HG02763 (cell line): Measurements from ENCODE around the gene RBP3.

Experiments used
- ATAC-seq: cut with Tn5 transposase; IDR thresholded peaks from one replicate; pipeline ENCODE4 v1.9.1; 2021; ENCODE audit warnings: mild to moderate bottlenecking, moderate library complexity; ENCODE audit not compliant: unreplicated experiment

RBP3 gene

GRCh38 chr10:47317251-47317650, 30.9 kb upstream of the RBP3 start:
- ATAC-seq: no peak

DNA sequence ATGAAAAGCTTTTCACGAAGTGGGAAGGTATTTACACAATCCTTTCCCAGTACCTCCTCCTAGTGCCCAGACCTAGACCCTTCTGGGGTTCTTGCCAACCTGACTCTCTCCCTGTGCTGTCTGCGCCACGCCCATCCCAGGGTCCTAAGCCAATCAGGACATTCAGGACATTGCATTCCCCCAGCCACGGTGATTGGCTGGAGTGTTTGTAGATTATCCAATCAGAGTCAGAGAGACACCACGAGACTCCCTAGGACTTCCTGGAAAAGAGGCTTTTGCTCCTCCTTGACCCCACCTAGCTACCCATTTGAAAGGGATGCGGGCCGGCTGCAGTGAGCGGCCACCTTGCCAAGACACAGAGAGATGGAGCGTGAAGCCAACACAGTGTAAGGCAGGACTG, 29.5 kb upstream of the RBP3 start:
- no peak for ATAC-seq

GRCh38 chr10:47319784-47320183, 28.4 kb upstream of the RBP3 start:
- no peak for ATAC-seq

- ATAC-seq: no peak
Measured at GRCh38 chr10:47320812-47321211, 27.4 kb upstream of the RBP3 start.

GRCh38 chr10:47321521-47322195, 26.5 kb upstream of the RBP3 start:
- ATAC-seq: no peak

DNA sequence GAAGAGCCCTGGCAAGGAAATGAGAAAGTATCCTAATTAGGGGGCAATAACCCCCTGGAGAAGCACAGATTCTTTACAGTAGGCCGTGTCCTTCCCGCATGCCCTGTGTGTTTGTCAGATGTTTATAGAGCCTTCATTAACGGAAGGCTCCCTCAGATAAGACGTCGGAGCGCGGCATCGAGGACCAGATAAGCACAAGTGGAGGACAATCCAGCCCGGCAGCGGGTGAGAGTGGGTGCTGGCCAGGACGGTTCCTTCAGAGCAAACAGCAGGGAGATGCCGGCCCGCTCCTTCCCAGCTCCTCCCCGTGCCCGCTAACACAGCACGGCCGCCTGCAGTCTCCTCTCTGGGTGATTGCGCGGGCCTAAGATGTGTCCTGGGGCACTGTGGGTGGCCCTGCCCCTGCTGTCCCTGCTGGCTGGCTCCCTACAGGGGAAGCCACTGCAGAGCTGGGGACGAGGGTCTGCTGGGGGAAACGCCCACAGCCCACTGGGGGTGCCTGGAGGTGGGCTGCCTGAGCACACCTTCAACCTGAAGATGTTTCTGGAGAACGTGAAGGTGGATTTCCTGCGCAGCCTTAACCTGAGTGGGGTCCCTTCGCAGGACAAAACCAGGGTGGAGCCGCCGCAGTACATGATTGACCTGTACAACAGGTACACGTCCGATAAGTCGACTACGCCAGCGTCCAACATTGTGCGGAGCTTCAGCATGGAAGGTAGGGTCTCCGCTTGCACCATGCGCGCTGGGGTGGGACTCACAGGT, 25.7 kb upstream of the RBP3 start, which contains the start of gene GDF2:
GDF2 (plus strand) TSS at position 155 of the 762 bp plus-strand sequence; CDS start at position 370, 215 bp downstream.
- ATAC-seq: no peak

DNA sequence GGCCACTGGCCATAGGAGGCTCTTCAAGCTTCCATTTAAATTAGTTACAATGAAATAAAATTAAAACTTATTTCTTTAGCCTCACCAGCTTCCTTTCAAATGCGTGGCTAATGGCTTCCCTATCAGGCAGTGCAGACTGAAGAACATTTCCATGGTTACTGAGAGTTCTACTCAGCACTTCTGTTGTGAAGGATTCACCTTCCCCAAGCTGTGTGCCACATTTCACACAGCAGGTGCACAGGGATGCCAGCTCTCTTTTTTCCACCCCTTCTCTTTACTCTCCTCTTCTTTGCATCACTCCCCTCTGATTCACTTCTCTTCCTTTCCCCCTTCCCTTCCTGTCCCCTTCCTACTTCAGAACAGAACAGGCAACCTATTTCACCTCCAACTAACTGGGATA, 25.1 kb upstream of the RBP3 start:
- no peak for ATAC-seq

DNA sequence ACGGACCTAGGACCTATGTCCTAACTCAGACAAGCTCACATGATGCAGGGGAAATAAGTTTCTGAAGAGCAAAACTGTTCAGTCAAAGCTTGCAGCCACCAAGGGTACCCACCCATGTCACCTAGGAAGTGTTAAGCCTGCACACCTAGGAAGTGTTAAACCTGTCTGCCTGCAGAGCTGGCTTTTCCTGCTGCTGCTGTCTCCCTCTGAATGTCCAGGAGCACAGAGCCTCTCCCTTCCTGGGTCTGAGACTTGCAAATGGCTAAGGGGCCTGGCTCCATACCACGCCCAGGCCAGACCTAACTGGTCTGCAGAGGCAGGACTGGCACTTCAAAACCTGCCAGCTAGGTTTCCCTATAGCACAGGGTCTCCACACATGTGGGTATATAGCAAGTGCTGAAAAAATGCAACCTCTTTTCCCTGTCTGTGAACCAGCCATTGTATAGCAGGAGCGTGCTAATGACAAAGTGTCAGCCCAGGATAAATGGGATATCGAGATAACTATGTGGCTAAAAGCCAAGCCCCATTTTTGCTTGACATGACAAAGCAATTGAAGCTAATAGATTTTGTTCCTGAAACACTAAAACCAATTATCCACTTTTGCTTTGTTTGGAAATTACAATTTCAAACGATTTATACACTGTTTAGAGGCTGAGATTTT, 24.4 kb upstream of the RBP3 start:
- no peak for ATAC-seq

- no peak for ATAC-seq
Measured at GRCh38 chr10:47325303-47326291, 22.6 kb upstream of the RBP3 start.

GRCh38 chr10:47326306-47326926, 21.7 kb upstream of the RBP3 start:
- no peak for ATAC-seq

DNA sequence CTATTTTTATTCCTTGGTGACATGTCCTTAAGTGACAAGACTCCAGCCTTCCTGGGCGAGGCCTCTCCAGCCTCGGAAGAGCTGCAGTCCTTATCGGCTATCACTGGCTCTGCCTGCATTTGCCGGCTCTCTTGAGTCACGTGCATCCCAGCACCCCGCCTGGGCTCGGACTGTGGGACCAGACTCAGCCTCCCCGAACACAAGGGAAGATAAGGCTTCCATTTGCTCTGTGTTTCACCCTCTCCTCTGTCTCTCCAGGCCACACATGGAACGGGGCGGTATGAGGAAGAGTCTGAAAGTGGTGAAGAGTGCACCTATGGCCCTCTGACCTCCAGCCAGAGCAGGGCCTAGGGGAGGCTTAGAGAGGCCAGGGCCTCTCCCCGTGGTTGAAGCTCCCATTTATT, 21.2 kb upstream of the RBP3 start:
- ATAC-seq: no peak

GRCh38 chr10:47329855-47330254, 18.3 kb upstream of the RBP3 start:
- no peak for ATAC-seq

- no peak for ATAC-seq
Measured at GRCh38 chr10:47330366-47330765, 17.8 kb upstream of the RBP3 start.

DNA sequence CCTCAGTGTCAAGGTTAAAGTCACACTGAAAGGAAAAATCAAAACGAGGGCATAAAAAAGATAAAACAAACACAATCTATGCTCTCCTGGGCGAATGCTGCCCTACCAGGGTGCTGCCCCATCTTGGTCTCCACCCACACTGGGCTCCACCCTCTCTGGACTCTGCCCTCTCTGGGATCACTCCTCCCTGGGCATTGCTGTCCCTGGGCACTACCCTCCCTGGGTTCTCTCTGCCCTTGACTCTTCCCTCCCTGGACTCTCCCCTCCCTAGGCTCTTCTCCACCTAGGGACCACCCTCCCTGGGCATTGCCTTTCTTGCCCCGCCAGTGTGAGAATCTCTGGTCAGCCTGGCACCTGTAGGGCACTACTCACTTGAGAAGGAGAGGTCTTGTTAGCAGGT, 17.4 kb upstream of the RBP3 start:
- ATAC-seq: no peak

DNA sequence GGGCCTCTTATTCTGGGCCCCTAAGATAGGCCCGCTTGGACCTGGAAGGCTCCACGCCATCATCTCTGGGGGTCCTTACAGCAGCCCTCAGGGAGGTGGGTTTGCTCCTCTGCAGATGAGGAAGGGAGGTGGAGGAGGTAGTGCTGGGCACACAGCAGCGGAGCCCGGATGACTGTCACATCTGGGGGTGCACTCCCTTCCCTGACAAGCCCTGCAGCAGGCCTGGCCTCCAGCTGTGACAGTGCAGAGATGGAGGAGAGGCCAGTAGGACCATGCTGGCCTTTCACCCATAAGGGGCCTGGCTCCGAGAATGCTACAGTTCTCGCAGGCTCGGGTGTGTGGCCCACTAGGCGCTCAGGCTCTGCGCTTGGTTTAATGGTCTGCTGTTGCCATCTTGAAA, 16.7 kb upstream of the RBP3 start:
- no peak for ATAC-seq

DNA sequence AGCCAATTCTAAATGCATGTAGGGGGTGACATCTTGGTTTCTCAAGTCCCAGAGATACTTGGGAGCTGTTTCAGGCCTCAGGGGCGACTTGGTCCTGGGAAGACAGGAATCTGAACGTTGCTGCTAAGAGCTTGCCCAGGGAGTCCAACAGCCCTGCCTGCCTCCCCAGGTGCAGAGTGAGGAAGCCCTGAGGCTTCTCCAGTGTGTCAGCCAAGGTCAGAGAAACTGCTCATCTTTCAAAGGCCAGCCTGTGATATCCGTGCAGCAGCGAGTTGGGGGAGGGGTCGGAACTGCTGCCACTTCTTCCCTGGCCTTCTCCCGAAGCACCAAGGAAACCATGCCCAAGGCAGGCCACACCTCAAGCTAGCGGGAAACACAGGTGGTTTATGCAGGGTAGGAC, 16.2 kb upstream of the RBP3 start:
- no peak for ATAC-seq

GRCh38 chr10:47332371-47332770, 15.8 kb upstream of the RBP3 start:
- ATAC-seq: no peak

- no peak for ATAC-seq
Measured at GRCh38 chr10:47332946-47333345, 15.2 kb upstream of the RBP3 start.

- ATAC-seq: no peak
Measured at GRCh38 chr10:47333532-47333931, 14.6 kb upstream of the RBP3 start.
